HepG2 (cell line): ENCODE results near the gene RPL41. TPM values are rescaled to one million over a fixed set of nuclear protein-coding genes. Genes with fewer than 3 reads are reported as not detected.

ENCODE experiments used
- AHR ChIP-seq: IDR thresholded peaks from 2 replicates; pipeline ENCODE4 v1.6.1; 2018; ENCODE audit warnings: missing genetic modification reagents, missing compliant biosample characterization
- CHD2 ChIP-seq: IDR thresholded peaks from 2 replicates; pipeline ENCODE4 v1.6.1; 2011; ENCODE audit warnings: low read depth, low read length, improper control_type of control experiment
- HINFP ChIP-seq: sonication (generic); formaldehyde crosslinking; IDR thresholded peaks from 2 replicates; pipeline ENCODE4 v1.4.0; 2020; ENCODE audit warnings: low read depth, mild to moderate bottlenecking, missing genetic modification reagents
- KDM6A ChIP-seq: IDR thresholded peaks from 2 replicates; pipeline ENCODE4 v1.6.1; 2016; ENCODE audit warnings: low read depth
- KMT2B ChIP-seq: IDR thresholded peaks from 2 replicates; pipeline ENCODE4 v1.6.1; 2016; ENCODE audit warnings: missing genetic modification reagents, missing compliant biosample characterization
- PCBP2 ChIP-seq: fragments of 200-400 bp; formaldehyde crosslinking; optimal IDR thresholded peaks from 2 replicates; pipeline ENCODE3; 2018; ENCODE audit warnings: low read length, low read depth; ENCODE audit not compliant: poor library complexity, severe bottlenecking
- TEAD2 ChIP-seq: sonication (generic); formaldehyde crosslinking; IDR thresholded peaks from 2 replicates; pipeline ENCODE4 v1.9.0; 2021; ENCODE audit warnings: missing genetic modification reagents
- ZBTB14 ChIP-seq: sonication (generic); formaldehyde crosslinking; IDR thresholded peaks from 2 replicates; pipeline ENCODE4 v1.4.0; 2020; ENCODE audit warnings: missing genetic modification reagents
- ZBTB43 ChIP-seq: sonication (generic); formaldehyde crosslinking; conservative IDR thresholded peaks from 2 replicates; pipeline ENCODE4 v1.4.0; 2020; ENCODE audit warnings: missing genetic modification reagents
- ZBTB7A ChIP-seq: sonication (generic); formaldehyde crosslinking; IDR thresholded peaks from 2 replicates; pipeline ENCODE4 v1.8.0; 2022; ENCODE audit warnings: mild to moderate bottlenecking, missing genetic modification reagents
- ZNF318 ChIP-seq: sonication (generic); formaldehyde crosslinking; IDR thresholded peaks from 2 replicates; pipeline ENCODE4 v1.4.0; 2020; ENCODE audit warnings: mild to moderate bottlenecking, missing genetic modification reagents
- ZNF354B ChIP-seq: sonication (generic); formaldehyde crosslinking; IDR thresholded peaks from 2 replicates; pipeline ENCODE4 v1.8.0; 2022; ENCODE audit warnings: mild to moderate bottlenecking, missing genetic modification reagents
- ZNF513 ChIP-seq: sonication (generic); formaldehyde crosslinking; conservative IDR thresholded peaks from 2 replicates; pipeline ENCODE4 v1.5.0; 2020; ENCODE audit warnings: missing genetic modification reagents
- ZNF619 ChIP-seq: sonication (generic); formaldehyde crosslinking; IDR thresholded peaks from 2 replicates; pipeline ENCODE4 v1.4.0; 2020; ENCODE audit warnings: mild to moderate bottlenecking, missing genetic modification reagents
- ZNF674 ChIP-seq: sonication (generic); formaldehyde crosslinking; IDR thresholded peaks from 2 replicates; pipeline ENCODE4 v1.5.0; 2020; ENCODE audit warnings: low read depth, mild to moderate bottlenecking, missing genetic modification reagents
- polyA plus RNA-seq, 8 experiments: library from polyadenylated mRNA; depleted of rRNA in 3 of 8; stranded (reverse) in 7 of 8; unstranded in 1 of 8; fragments of >200 nt; fragmentation: Illumina TruSeq in 4 of 8; extraction: Trizol in 4 of 8; gene quantifications; 2 replicates each; pipeline versions ENCODE4 v1.2.1 to v1.2.3, GENCODE V29; 2011 to 2016; ENCODE audit warnings: low read depth in 4 of 8, missing spikeins in 1 of 8, mixed read lengths in 1 of 8; ENCODE audit not compliant: insufficient read depth in 1 of 8
- total RNA-seq, 5 experiments: library from RNA; depleted of rRNA; stranded (reverse); fragments of >200 nt; fragmentation: Illumina TruSeq; extraction: Trizol; gene quantifications; 2 replicates each; pipeline ENCODE4 v1.2.3, GENCODE V29; 2016; ENCODE audit warnings: low read depth in 1 of 5

The RPL41 gene
- total and polyA plus RNA-seq, 2 of the 13 experiments (the other 11 are each of a cell fraction or from before 2014, with no cell fraction given): 4,012 to 7,670 TPM

- TF ChIP-seq ZNF318: no peak
- no peak for TF ChIP-seq KDM6A (CRISPR knock-in tag)
- TF ChIP-seq ZNF513 (CRISPR knock-in tag): no peak
- no peak for TF ChIP-seq ZBTB7A (CRISPR knock-in tag)
- no peak for TF ChIP-seq ZNF619 (CRISPR knock-in tag)
- TF ChIP-seq HINFP (CRISPR knock-in tag): peak; percentile 60; the same call in 1 of the 2 replicates
- TF ChIP-seq ZBTB14 (CRISPR knock-in tag): no peak
- TF ChIP-seq AHR: peak; percentile 72; the same call in 1 of the 2 replicates
- no peak for TF ChIP-seq PCBP2
- no peak for TF ChIP-seq TEAD2
- TF ChIP-seq KMT2B (CRISPR knock-in tag): 0 out of 2 replicates have a peak, but pooled peaks have one; percentile 48
- TF ChIP-seq ZNF354B (CRISPR knock-in tag): no peak
- TF ChIP-seq CHD2: no peak
- TF ChIP-seq ZNF674 (CRISPR knock-in tag): no peak
- peak; percentile 42; the same call in 1 of the 2 replicates for TF ChIP-seq ZBTB43
Observed at GRCh38 chr12:56078931-56079722, 37.3 kb upstream of the RPL41 start (continued).
